Neural cell (in vitro differentiated cells): ENCODE data around the gene IL19. TPM values are rescaled to one million over a fixed set of nuclear protein-coding genes. Genes with fewer than 3 reads are reported as not detected.

Experiments used
- H2AFZ ChIP-seq: fragments of 200-600, 300-800 bp; sonication (generic), shearing (Covaris generic); 2 replicates; pipeline ENCODE4 v1.6.0; 2014; ENCODE audit warnings: low read depth, mild to moderate bottlenecking, antibody characterized with exemption, low read length, moderate library complexity
- H3F3A ChIP-seq: fragments of 200-600 bp; shearing (Covaris generic); 2 replicates; pipeline ENCODE4 v1.6.1; 2016; ENCODE audit warnings: mild to moderate bottlenecking, moderate library complexity, mixed read lengths, antibody characterized with exemption, low read length; ENCODE audit not compliant: insufficient read depth, poor library complexity, severe bottlenecking
- H3K27ac ChIP-seq: fragments of 200-600, 300-800 bp; sonication (generic), shearing (Covaris generic); 2 replicates; pipeline ENCODE4 v1.5.1; 2014; ENCODE audit warnings: mild to moderate bottlenecking, low read length, moderate library complexity
- H3K27me3 ChIP-seq: fragments of 300-800, 200-600 bp; sonication (generic), shearing (Covaris generic); 2 replicates; pipeline ENCODE4 v1.6.0; 2014; ENCODE audit warnings: mild to moderate bottlenecking, low read depth, low read length, moderate library complexity; ENCODE audit not compliant: insufficient read depth
- H3K36me3 ChIP-seq: fragments of 300-800, 200-600 bp; sonication (generic), shearing (Covaris generic); 2 replicates; pipeline ENCODE4 v1.5.1; 2014; ENCODE audit warnings: mild to moderate bottlenecking, antibody characterized with exemption, low read length, moderate library complexity; ENCODE audit not compliant: insufficient read depth
- H3K4me2 ChIP-seq: fragments of 300-800, 200-600 bp; sonication (generic), shearing (Covaris generic); 2 replicates; pipeline ENCODE4 v1.6.0; 2014; ENCODE audit warnings: mild to moderate bottlenecking, low read length
- H3K4me3 ChIP-seq: fragments of 300-800, 200-600 bp; sonication (generic), shearing (Covaris generic); 2 replicates; pipeline ENCODE4 v1.5.1; 2014; ENCODE audit warnings: mild to moderate bottlenecking, low read length, moderate library complexity
- H3K79me2 ChIP-seq: fragments of 200-600 bp; shearing (Covaris generic); replicated peaks from 2 replicates; pipeline ENCODE4 v1.6.0; 2014; ENCODE audit warnings: mild to moderate bottlenecking, low read length, moderate library complexity; ENCODE audit not compliant: insufficient read depth
- H3K9ac ChIP-seq: fragments of 300-800, 200-600 bp; sonication (generic), shearing (Covaris generic); 2 replicates; pipeline ENCODE4 v1.6.1; 2016; ENCODE audit warnings: mild to moderate bottlenecking, low read length, mixed read lengths
- H3K9me2 ChIP-seq: fragments of 200-600 bp; shearing (Covaris generic); 2 replicates; pipeline ENCODE4 v1.6.1; 2016; ENCODE audit warnings: mild to moderate bottlenecking, low read length, mixed read lengths; ENCODE audit not compliant: insufficient read depth
- H3K9me3 ChIP-seq: fragments of 200-600, 300-800 bp; sonication (generic), shearing (Covaris generic); 2 replicates; pipeline ENCODE4 v1.6.1; 2016; ENCODE audit warnings: mild to moderate bottlenecking, mixed run types, low read length, moderate library complexity, mixed read lengths
- H4K20me1 ChIP-seq: fragments of 200-600 bp; shearing (Covaris generic); 2 replicates; pipeline ENCODE4 v1.6.1; 2016; ENCODE audit warnings: mild to moderate bottlenecking, mixed run types; ENCODE audit not compliant: insufficient read depth
- EP300 ChIP-seq: fragments of 450-650 bp; conservative IDR thresholded peaks from 2 replicates; pipeline ENCODE4 v1.6.1; 2014; ENCODE audit warnings: antibody characterized with exemption, mild to moderate bottlenecking, moderate library complexity; ENCODE audit not compliant: poor library complexity, severe bottlenecking
- EZH2 ChIP-seq: fragments of 200-600, 300-800 bp; shearing (Covaris generic), sonication (generic); IDR thresholded peaks from 2 replicates; pipeline ENCODE4 v1.6.1; 2014; ENCODE audit warnings: antibody characterized with exemption, low read length, borderline replicate concordance, mild to moderate bottlenecking; ENCODE audit not compliant: insufficient read depth, poor library complexity, severe bottlenecking
- MXI1 ChIP-seq: fragments of 450-650 bp; conservative IDR thresholded peaks from 2 replicates; pipeline ENCODE4 v1.6.1; 2014; ENCODE audit warnings: antibody characterized with exemption, mild to moderate bottlenecking; ENCODE audit not compliant: poor library complexity, severe bottlenecking
- POLR2AphosphoS5 ChIP-seq: IDR thresholded peaks from 2 replicates; pipeline ENCODE4 v1.6.1; 2012
- RAD21 ChIP-seq: fragments of 450-650 bp; conservative IDR thresholded peaks from 2 replicates; pipeline ENCODE4 v1.6.1; 2014; ENCODE audit warnings: antibody characterized with exemption, mild to moderate bottlenecking, moderate library complexity
- SMC3 ChIP-seq: fragments of 450-650 bp; conservative IDR thresholded peaks from 2 replicates; pipeline ENCODE4 v1.6.1; 2014; ENCODE audit warnings: antibody characterized with exemption, mild to moderate bottlenecking, moderate library complexity; ENCODE audit not compliant: poor library complexity
- TAF1 ChIP-seq: IDR thresholded peaks from 2 replicates; pipeline ENCODE4 v1.6.1; 2012; ENCODE audit warnings: low read depth
- polyA plus RNA-seq: library from polyadenylated mRNA; depleted of rRNA; stranded (reverse); fragments of >200 nt; gene quantifications from 2 replicates; pipeline ENCODE4 v1.2.3, GENCODE V29; 2014
- TF ChIP-seq, protein P1 (sequence below): IDR thresholded peaks from 2 replicates; pipeline ENCODE4 v1.6.1; 2012; ENCODE audit warnings: borderline replicate concordance
- TF ChIP-seq, protein P2 (sequence below): fragments of 450-650 bp; IDR thresholded peaks from 2 replicates; pipeline ENCODE4 v1.5.1; 2014; ENCODE audit warnings: antibody characterized with exemption, mild to moderate bottlenecking, moderate library complexity; ENCODE audit not compliant: poor library complexity, severe bottlenecking

The IL19 gene
- polyA plus RNA-seq, 1 donor from 2014 or later, result not detected

DNA sequence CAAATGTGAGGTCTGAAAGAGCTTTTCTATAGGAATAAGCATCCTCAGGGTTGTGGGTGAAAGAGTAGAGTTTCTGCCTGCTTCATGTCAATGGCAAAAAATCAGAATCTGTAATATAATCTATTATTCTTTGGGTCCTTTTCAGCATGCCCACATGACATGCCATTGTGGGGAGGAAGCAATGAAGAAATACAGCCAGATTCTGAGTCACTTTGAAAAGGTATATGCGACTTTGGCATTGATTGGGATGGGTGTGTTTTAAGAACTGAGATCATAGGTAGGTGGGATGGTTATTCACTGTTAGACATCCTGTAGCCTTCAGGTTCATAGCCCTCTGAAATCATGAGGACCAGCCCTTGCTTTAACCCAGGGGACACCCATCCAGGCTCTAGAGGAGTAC is 96.7 kb downstream of the IL19 start:
- H2AFZ ChIP-seq, result no peak overlapping the region
- H3K4me3 ChIP-seq, result no peak overlapping the region
- H3K27ac ChIP-seq, result no peak overlapping the region
- TF ChIP-seq, protein P1, sequence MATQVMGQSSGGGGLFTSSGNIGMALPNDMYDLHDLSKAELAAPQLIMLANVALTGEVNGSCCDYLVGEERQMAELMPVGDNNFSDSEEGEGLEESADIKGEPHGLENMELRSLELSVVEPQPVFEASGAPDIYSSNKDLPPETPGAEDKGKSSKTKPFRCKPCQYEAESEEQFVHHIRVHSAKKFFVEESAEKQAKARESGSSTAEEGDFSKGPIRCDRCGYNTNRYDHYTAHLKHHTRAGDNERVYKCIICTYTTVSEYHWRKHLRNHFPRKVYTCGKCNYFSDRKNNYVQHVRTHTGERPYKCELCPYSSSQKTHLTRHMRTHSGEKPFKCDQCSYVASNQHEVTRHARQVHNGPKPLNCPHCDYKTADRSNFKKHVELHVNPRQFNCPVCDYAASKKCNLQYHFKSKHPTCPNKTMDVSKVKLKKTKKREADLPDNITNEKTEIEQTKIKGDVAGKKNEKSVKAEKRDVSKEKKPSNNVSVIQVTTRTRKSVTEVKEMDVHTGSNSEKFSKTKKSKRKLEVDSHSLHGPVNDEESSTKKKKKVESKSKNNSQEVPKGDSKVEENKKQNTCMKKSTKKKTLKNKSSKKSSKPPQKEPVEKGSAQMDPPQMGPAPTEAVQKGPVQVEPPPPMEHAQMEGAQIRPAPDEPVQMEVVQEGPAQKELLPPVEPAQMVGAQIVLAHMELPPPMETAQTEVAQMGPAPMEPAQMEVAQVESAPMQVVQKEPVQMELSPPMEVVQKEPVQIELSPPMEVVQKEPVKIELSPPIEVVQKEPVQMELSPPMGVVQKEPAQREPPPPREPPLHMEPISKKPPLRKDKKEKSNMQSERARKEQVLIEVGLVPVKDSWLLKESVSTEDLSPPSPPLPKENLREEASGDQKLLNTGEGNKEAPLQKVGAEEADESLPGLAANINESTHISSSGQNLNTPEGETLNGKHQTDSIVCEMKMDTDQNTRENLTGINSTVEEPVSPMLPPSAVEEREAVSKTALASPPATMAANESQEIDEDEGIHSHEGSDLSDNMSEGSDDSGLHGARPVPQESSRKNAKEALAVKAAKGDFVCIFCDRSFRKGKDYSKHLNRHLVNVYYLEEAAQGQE, result no peak
- TF ChIP-seq TAF1, result no peak
- no peak for TF ChIP-seq EP300
- no peak for TF ChIP-seq SMC3
- TF ChIP-seq POLR2AphosphoS5, result no peak
- no peak for TF ChIP-seq EZH2
- TF ChIP-seq RAD21, result no peak
- TF ChIP-seq, protein P2, sequence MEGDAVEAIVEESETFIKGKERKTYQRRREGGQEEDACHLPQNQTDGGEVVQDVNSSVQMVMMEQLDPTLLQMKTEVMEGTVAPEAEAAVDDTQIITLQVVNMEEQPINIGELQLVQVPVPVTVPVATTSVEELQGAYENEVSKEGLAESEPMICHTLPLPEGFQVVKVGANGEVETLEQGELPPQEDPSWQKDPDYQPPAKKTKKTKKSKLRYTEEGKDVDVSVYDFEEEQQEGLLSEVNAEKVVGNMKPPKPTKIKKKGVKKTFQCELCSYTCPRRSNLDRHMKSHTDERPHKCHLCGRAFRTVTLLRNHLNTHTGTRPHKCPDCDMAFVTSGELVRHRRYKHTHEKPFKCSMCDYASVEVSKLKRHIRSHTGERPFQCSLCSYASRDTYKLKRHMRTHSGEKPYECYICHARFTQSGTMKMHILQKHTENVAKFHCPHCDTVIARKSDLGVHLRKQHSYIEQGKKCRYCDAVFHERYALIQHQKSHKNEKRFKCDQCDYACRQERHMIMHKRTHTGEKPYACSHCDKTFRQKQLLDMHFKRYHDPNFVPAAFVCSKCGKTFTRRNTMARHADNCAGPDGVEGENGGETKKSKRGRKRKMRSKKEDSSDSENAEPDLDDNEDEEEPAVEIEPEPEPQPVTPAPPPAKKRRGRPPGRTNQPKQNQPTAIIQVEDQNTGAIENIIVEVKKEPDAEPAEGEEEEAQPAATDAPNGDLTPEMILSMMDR, result no peak
- no peak for TF ChIP-seq MXI1
- no peak overlapping the region for H3K4me2 ChIP-seq
- no peak overlapping the region for H3K9ac ChIP-seq
- no peaks in the 10 kb centered on the region for H4K20me1 ChIP-seq
- H3K79me2 ChIP-seq, result no peaks in the 10 kb centered on the region
- no peaks in the 10 kb centered on the region for H3F3A ChIP-seq
- no peaks in the 10 kb centered on the region for H3K36me3 ChIP-seq
- no peaks in the 10 kb centered on the region for H3K9me2 ChIP-seq
- H3K27me3 ChIP-seq, result no peaks in the 10 kb centered on the region
- no peaks in the 10 kb centered on the region for H3K9me3 ChIP-seq

DNA sequence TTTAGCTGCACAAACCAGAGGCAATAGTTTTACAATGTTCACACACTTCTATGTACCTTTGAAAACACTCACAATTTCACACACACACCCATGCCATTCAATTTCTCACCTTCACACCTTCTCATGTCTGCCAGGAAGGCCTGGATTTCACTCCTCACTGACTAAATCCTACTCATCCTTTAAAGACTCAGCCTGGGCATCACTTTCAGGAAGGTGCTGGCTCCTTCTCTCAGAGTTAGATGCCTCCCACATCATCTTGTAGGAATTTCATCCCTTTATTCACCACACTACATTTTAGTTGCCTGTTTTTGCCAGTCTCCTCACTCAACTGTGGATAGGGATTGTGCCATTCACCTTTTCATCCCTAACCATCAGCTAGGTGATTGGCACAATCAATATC is 97.1 kb downstream of the IL19 start:
- no peaks in the 10 kb centered on the region for H3K79me2 ChIP-seq

More for the DNA sequence above, 97.1 kb downstream of the IL19 start:
- no peak overlapping the region for H2AFZ ChIP-seq
- H3K9me3 ChIP-seq, result no peaks in the 10 kb centered on the region
- H3K36me3 ChIP-seq, result no peaks in the 10 kb centered on the region
- no peak overlapping the region for H3K9ac ChIP-seq
- TF ChIP-seq TAF1, result no peak
- TF ChIP-seq, protein P1, result no peak
- H4K20me1 ChIP-seq, result no peaks in the 10 kb centered on the region
- no peak overlapping the region for H3K27ac ChIP-seq
- H3K4me3 ChIP-seq, result no peak overlapping the region
- H3K4me2 ChIP-seq, result no peak overlapping the region
- no peaks in the 10 kb centered on the region for H3K27me3 ChIP-seq
- no peaks in the 10 kb centered on the region for H3K9me2 ChIP-seq
- no peaks in the 10 kb centered on the region for H3F3A ChIP-seq
